Measurements from ENCODE around the gene AJAP1.

Gene AJAP1

GRCh38 chr1:4781646-4782045, 127.2 kb downstream of the AJAP1 start:
- DNase-seq = no peak

GRCh38 chr1:4784761-4785160, 130.4 kb downstream of the AJAP1 start:
- DNase-seq = no peak

DNA sequence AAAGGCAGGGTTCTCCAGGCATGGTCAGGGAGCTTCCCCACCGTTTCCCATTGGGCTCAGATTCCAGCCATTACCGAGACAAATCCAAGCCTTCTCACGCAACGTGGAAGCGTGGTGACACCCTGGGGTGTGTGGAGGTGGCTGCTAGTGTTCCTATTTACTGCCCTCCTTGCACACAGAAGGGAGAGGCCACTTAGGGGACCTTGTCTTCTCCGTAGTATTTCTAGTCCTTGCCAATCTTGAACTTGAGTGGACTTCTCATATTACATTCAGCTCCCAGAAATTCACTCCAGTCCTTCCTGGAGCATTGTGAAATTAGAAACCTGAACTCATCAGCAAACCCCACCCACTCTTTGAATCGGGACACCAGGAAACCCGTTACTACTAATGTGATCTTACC, 131.6 kb downstream of the AJAP1 start:
- no peak for DNase-seq

DNA sequence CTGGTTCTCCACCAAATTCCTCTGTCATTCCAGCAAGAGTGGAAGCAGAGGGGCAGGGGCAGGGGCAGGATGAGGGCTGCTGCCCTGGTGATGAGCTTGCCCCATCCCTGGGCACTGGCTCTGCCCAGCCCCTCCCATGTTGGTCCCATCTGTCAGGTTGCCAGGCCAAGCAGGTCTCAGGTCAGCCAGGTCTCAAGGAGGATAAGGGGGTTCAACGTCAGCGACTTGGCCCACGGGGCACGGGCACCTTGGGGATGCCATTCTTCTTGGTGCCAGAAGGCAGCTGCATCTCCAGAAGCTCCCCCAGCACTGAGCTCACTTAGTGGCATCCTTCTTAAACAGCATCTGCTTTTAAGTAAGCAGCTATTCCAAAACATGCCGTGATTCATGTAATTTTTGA, 133.1 kb downstream of the AJAP1 start:
- DNase-seq = no peak

GRCh38 chr1:4792565-4792964, 138.2 kb downstream of the AJAP1 start:
- no peak for DNase-seq

GRCh38 chr1:4794020-4794780, 139.8 kb downstream of the AJAP1 start:
- DNase-seq = no peak

DNA sequence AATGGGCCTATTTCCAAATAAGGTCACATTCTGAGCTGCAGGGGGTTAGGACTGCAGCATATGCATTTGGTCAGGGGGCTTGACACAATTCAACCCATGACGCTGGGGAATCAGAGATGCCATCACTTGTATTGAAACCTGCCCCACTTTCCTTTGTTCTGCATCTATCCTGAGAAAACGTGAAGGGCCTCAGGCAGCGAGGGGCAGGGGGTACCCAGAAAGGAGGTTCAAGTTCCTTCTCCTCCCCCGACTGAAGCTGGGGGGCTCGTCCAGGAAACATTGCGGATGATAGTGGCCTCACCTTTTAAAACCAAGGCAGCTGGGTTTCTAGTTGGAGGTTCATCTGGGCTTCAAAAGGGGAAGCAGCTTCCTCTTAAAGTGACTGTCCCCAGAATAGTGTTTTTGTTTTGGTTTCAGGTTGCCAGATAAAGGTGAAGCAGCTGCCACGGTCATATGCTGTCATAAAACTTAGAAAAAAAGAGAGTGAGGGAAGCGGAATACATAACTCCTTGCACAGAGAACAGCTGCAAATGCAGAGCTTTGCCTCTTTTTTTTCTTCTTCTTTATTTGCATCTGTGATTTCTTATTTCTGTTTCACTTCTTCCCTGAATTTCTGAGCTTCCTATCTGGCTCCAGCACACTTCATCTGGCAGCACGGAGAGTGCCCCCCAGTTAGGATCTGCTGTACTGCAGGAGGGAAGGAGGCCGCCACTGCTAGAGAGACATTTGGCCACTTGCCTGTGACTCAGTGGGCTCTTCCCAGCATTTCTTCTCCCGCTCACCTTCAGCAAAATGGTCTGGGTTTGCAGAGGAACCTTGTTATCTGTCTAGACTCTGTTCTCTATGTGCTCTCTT, 142.0 kb downstream of the AJAP1 start:
- no peak for DNase-seq

GRCh38 chr1:4797016-4797410, 142.6 kb downstream of the AJAP1 start:
- DNase-seq = no peak

DNA sequence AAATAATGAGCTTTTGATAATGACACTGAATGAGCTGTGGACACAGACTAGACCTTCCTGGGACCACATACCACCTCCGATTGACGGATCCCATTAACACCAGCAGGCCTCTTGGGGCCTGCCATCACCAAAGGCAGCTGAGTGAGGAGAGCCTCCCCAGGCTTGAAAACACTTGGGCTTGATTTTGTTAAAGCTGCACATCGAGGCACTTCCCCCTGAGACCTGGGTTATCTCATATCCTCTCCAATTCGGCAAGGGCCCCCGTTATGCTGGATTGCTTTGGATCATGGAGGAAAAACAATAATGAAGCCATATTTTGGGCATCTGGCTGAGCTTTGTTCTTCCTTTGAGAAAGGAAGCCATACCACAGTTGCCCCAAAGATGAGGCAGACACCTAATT, 143.0 kb downstream of the AJAP1 start:
- DNase-seq = no peak

- no peak for DNase-seq
Measured at GRCh38 chr1:4801192-4801924, 146.9 kb downstream of the AJAP1 start.

GRCh38 chr1:4802024-4802423, 147.6 kb downstream of the AJAP1 start:
- DNase-seq = no peak

GRCh38 chr1:4803335-4803734, 148.9 kb downstream of the AJAP1 start:
- DNase-seq = no peak

DNA sequence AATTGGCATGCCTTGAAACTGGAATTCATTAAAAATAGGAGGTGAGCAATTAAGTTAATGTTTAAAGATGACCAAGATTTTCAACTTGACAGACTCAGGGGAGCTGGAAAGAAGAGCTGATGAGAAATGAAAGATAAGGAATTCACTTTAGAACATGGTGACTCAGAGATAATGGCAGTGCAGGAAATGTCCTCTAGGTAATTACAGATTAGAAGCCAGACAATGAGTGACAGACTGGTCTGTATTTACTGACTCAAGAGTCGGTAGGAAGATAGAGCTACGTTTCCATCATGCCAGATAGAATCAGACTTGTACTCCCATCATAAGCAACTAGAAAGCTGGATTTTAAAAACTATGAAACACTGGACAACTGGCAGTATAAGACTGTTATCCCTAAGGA, 151.6 kb downstream of the AJAP1 start:
- DNase-seq = no peak

DNA sequence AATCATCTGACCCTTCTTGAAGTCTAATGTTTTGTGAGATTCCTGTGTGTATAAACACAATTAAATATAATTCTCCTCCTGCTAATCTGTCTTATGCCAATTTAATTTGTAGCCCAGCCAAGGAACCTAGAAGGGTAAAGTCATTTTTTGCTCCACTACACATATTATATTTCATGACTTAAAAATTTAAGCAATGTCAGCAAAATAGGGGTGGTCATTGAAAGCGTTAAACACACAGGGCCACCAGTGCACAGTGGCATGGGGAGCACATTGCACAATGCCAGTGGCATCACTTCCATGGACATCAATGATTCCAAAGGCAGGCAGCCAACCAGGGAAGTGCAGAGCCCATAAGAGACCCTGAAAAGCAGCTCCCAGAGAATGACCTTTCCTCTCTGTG, 166.1 kb downstream of the AJAP1 start:
- DNase-seq = no peak

DNA sequence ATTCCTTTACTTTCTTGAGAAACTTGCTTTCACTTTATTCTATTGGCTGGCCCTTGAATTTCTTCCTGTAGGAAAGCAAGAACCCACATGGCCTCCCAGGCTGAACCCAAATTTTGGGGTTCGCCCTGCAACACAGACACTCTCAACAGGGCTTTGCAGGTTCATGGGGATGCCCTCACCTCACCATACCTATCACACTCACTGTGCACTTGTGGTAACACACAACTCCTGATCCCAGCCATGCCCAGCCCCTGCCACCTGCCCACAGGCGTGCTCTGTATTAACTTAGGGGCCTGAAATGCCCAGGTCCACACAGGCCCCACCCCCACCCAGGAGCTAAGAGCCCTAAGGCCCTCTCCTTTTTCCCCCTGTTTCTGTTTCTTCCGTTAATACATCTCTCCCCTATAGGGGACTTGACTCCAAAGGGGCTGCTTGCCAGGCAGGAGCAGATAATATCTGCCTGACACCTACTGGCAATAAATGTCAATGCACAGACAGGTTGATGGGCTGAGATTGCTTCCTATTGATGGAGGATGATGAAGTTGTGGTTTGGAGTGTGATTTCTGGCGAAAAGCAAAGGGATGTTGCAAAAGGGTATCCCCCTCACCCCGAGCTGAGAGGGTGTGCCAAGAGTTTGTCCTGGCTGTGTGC, 171.5 kb downstream of the AJAP1 start:
- DNase-seq = peak; percentile 43

GRCh38 chr1:4830707-4831106, 176.3 kb downstream of the AJAP1 start:
- no peak for DNase-seq

DNA sequence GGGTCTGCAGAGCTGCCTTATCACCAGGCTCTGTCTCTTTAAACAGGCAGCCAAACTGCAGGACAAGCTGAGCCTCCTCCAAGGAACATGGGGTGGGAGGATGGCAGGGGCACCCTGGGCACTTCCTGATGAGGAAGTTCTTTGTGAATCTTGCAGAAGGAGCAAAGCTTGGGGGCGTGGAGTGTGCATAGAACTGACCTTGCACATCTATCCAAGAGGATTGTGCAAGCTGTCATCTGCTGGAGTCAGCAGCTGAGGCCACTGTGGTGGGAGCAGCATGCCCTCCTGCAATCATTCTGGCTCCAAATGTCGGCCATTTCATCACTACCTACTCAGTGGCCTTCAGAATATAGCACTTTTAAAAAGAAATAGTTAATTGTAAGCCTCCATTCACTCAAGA, 182.2 kb downstream of the AJAP1 start:
- DNase-seq = no peak

DNA sequence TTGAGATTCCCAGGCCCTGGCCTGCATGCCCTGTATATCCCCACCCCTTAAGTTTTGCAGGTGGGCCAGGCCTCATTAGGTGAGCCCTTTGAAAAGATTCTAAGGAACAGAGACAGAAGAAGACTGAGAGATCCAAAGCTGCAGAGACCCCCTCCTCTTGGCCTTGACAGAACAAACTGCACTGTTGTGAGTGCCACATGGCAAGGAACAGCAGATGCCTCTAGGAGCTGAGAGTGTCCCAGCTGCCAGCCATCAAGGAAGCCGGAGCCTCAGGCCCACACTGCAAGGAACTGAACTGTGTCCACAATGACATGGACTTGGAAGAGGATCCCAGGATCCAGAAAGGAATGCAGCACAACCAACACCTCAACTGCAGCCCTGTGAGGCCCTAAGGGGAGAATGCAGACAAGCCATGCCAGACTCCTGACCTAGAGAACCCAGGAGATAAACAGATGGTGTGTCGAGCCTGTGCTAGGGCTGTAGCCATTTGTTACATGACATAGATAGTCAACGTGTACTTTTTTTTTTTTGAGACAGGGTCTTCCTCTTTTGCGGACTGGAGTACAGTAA, 182.7 kb downstream of the AJAP1 start:
- no peak for DNase-seq

DNA sequence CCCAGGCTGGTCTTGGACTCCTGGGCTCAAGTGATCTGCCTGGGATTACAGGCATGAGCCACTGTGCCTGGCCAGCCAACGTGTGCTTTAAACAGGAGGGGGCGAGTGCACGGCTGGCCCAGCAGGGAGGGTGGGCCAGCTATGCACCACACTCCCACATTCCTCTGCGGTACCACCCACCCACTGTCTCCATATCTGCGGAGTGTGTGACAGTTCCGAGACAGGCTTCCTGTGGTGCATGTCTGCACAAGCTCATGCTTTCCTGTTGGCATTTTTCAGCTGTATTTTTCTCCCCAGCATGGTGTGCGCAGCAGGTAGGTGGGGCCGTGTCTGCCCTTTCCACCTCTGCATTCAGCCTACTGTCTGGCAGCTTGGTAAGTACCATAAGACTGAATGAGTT, 183.3 kb downstream of the AJAP1 start:
- DNase-seq = no peak

- DNase-seq = no peak
Measured at GRCh38 chr1:4838231-4838630, 183.8 kb downstream of the AJAP1 start.

Data from NCI-H1436 (cell line).